T-helper 17 cell (primary cell): ENCODE data around the gene ODR4. TPM values are rescaled to one million over a fixed set of nuclear protein-coding genes. Genes with fewer than 3 reads are reported as not detected.

Experiments
- total RNA-seq, 4 donors: library from RNA in 2 of 4; stranded (reverse) in 2 of 4; gene quantifications; one replicate each; pipeline ENCODE4 v1.2.3 and lab custom pipeline; 2022 to 2026

ODR4 gene
- total RNA-seq, 2 donors from 2014 or later, result 18.6 to 22.5 TPM

Other genes starting within 250 kb of the ODR4 start
- gene PRG4, start 79.6 kb upstream of the ODR4 start, total RNA-seq, result under 1 TPM; 0.10 to 0.45 TPM
- gene TPR, start 585 bp upstream of the ODR4 start, total RNA-seq, result 100 to 1,000 TPM; 132 to 139 TPM
- gene PDC, start 85.3 kb downstream of the ODR4 start, total RNA-seq, result not detected